Measurements from ENCODE around the gene BBS5. TPM values are rescaled to one million over a fixed set of nuclear protein-coding genes. Genes with fewer than 3 reads are reported as not detected.

The BBS5 gene
- polyA plus RNA-seq, 1 donor (not counting 4 experiments of a cell fraction or from before 2014, with no cell fraction given), result 2.4 TPM

DNA sequence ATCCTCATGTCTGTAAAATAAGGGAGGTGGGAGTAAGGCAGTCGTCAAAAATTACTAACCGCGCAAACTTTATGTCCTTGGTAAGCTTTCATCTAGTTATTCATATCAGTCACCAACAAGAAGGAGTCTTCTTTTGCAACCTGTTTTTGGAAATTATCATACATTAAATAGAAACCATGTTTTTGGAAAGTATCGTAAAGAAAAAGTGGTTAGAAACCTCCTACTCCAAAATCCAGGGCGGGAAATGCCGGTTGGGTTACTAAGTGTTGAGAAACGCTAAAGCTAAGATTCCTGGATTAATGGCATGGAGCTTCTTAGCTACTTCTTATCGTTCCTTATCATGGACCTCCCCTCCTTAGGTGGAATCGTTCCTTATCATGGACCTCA lies 778 bp downstream of the BBS5 start:
- H3K36me3 ChIP-seq (ENCODE audit: control insufficient read depth in 2 of 2, extremely low read depth in 1 of 2, insufficient read depth in 2 of 2, low read length in 2 of 2), result peaks cover 0 to 3% of the 10 kb centered on the region in 2 experiments
- H3K4me1 ChIP-seq (ENCODE audit: control insufficient read depth, extremely low read depth, insufficient read depth, low read length), result peaks cover 6% of the 10 kb centered on the region
- H3K9me1 ChIP-seq (ENCODE audit: control insufficient read depth, extremely low read depth, insufficient read depth, low read length), result no peaks in the 10 kb centered on the region
- FAIRE-seq (peak; percentile 85), DNase-seq (ENCODE audit: low read depth, low spot score) (no peak)
- TF ChIP-seq CTCF (optimal IDR thresholded peaks at IDR 0.05 in 1 of 3, IDR thresholded peaks at IDR 0.05 in 1 of 3, conservative IDR thresholded peaks at IDR 0.05 in 1 of 3; ENCODE audit: extremely low read depth in 1 of 3, insufficient read depth in 2 of 3, low read length in 3 of 3), result no peak
- no peak for TF ChIP-seq EZH2 (IDR thresholded peaks at IDR 0.05; ENCODE audit: low read length)
- H3K9ac ChIP-seq (ENCODE audit: control insufficient read depth, extremely low read depth, insufficient read depth, low read length), result peak overlapping the region; percentile 80
- H3K27me3 ChIP-seq (ENCODE audit: control insufficient read depth, extremely low read depth, insufficient read depth, low read length), result no peaks in the 10 kb centered on the region
- H4K20me1 ChIP-seq (ENCODE audit: control insufficient read depth, extremely low read depth, insufficient read depth, low read length), result no peaks in the 10 kb centered on the region
- no peaks in the 10 kb centered on the region for H3K79me2 ChIP-seq (ENCODE audit: control insufficient read depth, insufficient read depth, low read length)
- H3K4me2 ChIP-seq (ENCODE audit: control insufficient read depth, extremely low read depth, insufficient read depth, low read depth, low read length), result peak overlapping the region; percentile 93
- H3K27ac ChIP-seq (ENCODE audit: control insufficient read depth, insufficient read depth, low read length), result peak overlapping the region; percentile 58
- peak overlapping the region; percentile 63 to 73 (median 65) for H3K4me3 ChIP-seq (ENCODE audit: control insufficient read depth in 2 of 3, extremely low read depth in 1 of 3, insufficient read depth in 2 of 3, low read depth in 1 of 3, low read length in 3 of 3)
- dilution Hi-C loops (cut with MboI; ENCODE audit: extremely low pct_ligation_motif_present, low sequenced_read_pairs), result no loop called here
- no peaks in the 10 kb centered on the region for H3K9me3 ChIP-seq (ENCODE audit: control insufficient read depth, low read depth, low read length)
- H2AFZ ChIP-seq (ENCODE audit: control insufficient read depth, low read length), result peak overlapping the region; percentile 99

DNA sequence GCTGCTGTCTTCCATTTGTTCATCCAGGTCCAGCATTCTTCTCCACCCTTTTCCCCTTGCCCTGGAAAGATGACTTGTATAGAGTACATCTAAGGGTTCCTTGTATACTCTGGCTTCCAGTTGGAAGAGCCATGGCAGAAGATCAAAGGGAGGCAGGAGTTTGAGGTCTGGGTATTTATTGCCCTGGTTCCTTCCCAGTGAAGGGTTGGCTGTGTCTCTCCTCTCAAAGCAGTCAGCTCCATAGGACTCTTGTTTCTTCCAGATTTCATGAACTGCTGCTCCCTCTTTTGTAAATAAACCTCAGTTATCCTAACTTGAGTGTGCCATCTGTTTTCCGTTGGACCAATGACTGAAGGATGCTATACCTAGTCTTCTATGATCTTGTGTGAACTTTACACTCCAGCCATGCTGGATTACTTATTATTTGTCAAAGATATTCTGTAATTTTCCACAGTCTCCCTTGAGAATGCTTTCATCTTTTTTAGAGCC lies 6.4 kb downstream of the BBS5 start:
- Histone ChIP-seq H3K9me3 (ENCODE audit: control insufficient read depth, low read depth, low read length) (no peaks in the 10 kb centered on the region), H3K79me2 (ENCODE audit: control insufficient read depth, insufficient read depth, low read length) (no peaks in the 10 kb centered on the region), H4K20me1 (ENCODE audit: control insufficient read depth, extremely low read depth, insufficient read depth, low read length) (no peaks in the 10 kb centered on the region), H3K9ac (ENCODE audit: control insufficient read depth, extremely low read depth, insufficient read depth, low read length) (no peak overlapping the region), H3K4me1 (ENCODE audit: control insufficient read depth, extremely low read depth, insufficient read depth, low read length) (no peaks in the 10 kb centered on the region), H3K27me3 (ENCODE audit: control insufficient read depth, extremely low read depth, insufficient read depth, low read length) (no peaks in the 10 kb centered on the region), H3K27ac (ENCODE audit: control insufficient read depth, insufficient read depth, low read length) (no peak overlapping the region), H2AFZ (ENCODE audit: control insufficient read depth, low read length) (no peak overlapping the region), H3K4me3 (ENCODE audit: control insufficient read depth in 2 of 3, extremely low read depth in 1 of 3, insufficient read depth in 2 of 3, low read depth in 1 of 3, low read length in 3 of 3) (no peak overlapping the region), H3K36me3 (ENCODE audit: control insufficient read depth in 2 of 2, extremely low read depth in 1 of 2, insufficient read depth in 2 of 2, low read length in 2 of 2) (peaks cover 0 to 3% of the 10 kb centered on the region in 2 experiments), H3K4me2 (ENCODE audit: control insufficient read depth, extremely low read depth, insufficient read depth, low read depth, low read length) (no peak overlapping the region), H3K9me1 (ENCODE audit: control insufficient read depth, extremely low read depth, insufficient read depth, low read length) (no peaks in the 10 kb centered on the region)
- no peak for TF ChIP-seq CTCF (optimal IDR thresholded peaks at IDR 0.05 in 1 of 3, IDR thresholded peaks at IDR 0.05 in 1 of 3, conservative IDR thresholded peaks at IDR 0.05 in 1 of 3; ENCODE audit: extremely low read depth in 1 of 3, insufficient read depth in 2 of 3, low read length in 3 of 3)
- no peak for TF ChIP-seq EZH2 (IDR thresholded peaks at IDR 0.05; ENCODE audit: low read length)
- FAIRE-seq, result no peak
- DNase-seq (ENCODE audit: low read depth, low spot score), result no peak
- dilution Hi-C loops (cut with MboI; ENCODE audit: extremely low pct_ligation_motif_present, low sequenced_read_pairs), result no loop called here

Data from keratinocyte (primary cell).